Hepatocyte (in vitro differentiated cells): Measurements from ENCODE around the gene NANOGP8. TPM values are rescaled to one million over a fixed set of nuclear protein-coding genes. Genes with fewer than 3 reads are reported as not detected.
A peak's percentile ranks its signal among the peaks of the same experiment; 100 is the strongest.

Source experiments
- DNase-seq: peaks from one replicate; pipeline ENCODE4 v3.0.0-alpha.2; 2016; ENCODE audit warnings: low spot score
- H2AFZ ChIP-seq: fragments of 200-600 bp; sonication (generic); 2 replicates; pipeline ENCODE4 v1.6.0; 2016; ENCODE audit warnings: antibody characterized with exemption, mild to moderate bottlenecking
- H3K27ac ChIP-seq: fragments of 200-600 bp; sonication (generic); 2 replicates; pipeline ENCODE4 v1.5.1; 2016; ENCODE audit warnings: mild to moderate bottlenecking
- H3K27me3 ChIP-seq: fragments of 200-600 bp; sonication (generic); 2 replicates; pipeline ENCODE4 v1.6.1; 2016
- H3K36me3 ChIP-seq: fragments of 200-600 bp; sonication (generic); replicated peaks from 2 replicates; pipeline ENCODE4 v1.5.1; 2016; ENCODE audit warnings: low read depth; ENCODE audit not compliant: insufficient read depth
- H3K4me1 ChIP-seq: fragments of 200-600 bp; sonication (generic); 2 replicates; pipeline ENCODE4 v1.5.1; 2016; ENCODE audit warnings: mild to moderate bottlenecking, moderate library complexity; ENCODE audit not compliant: insufficient read depth
- H3K4me2 ChIP-seq: fragments of 200-600 bp; sonication (generic); 2 replicates; pipeline ENCODE4 v1.6.0; 2016
- H3K4me3 ChIP-seq: fragments of 200-600 bp; sonication (generic); 2 replicates; pipeline ENCODE4 v1.5.1; 2016; ENCODE audit warnings: mild to moderate bottlenecking
- H3K79me2 ChIP-seq: fragments of 200-600 bp; sonication (generic); 2 replicates; pipeline ENCODE4 v1.6.0; 2017; ENCODE audit warnings: mild to moderate bottlenecking
- H3K9me2 ChIP-seq: fragments of 200-600 bp; sonication (generic); replicated peaks from 2 replicates; pipeline ENCODE4 v1.6.0; 2017; ENCODE audit warnings: mild to moderate bottlenecking; ENCODE audit not compliant: insufficient read depth
- H3K9me3 ChIP-seq: fragments of 200-600 bp; sonication (generic); 2 replicates; pipeline ENCODE4 v1.5.1; 2016; ENCODE audit warnings: low read depth, mild to moderate bottlenecking
- H4K20me1 ChIP-seq: fragments of 200-600 bp; sonication (generic); 2 replicates; pipeline ENCODE4 v1.6.0; 2016; ENCODE audit warnings: mild to moderate bottlenecking; ENCODE audit not compliant: insufficient read depth, poor library complexity, severe bottlenecking
- EZH2 ChIP-seq: fragments of 200-600 bp; sonication (generic); IDR thresholded peaks from 2 replicates; pipeline ENCODE4 v1.6.1; 2016; ENCODE audit warnings: antibody characterized with exemption, mild to moderate bottlenecking, borderline replicate concordance
- EZH2phosphoT487 ChIP-seq: fragments of 200-600 bp; sonication (generic); IDR thresholded peaks from one replicate; pipeline ENCODE4 v1.6.1; 2018; ENCODE audit warnings: antibody characterized with exemption, mild to moderate bottlenecking, low read depth, moderate library complexity; ENCODE audit not compliant: unreplicated experiment, severe bottlenecking
- WGBS: methylation state at CpG from one replicate; pipeline ENCODE4 v1.1.6; 2016; ENCODE audit warnings: low lambda C conversion rate; ENCODE audit errors: missing lambda C conversion rate; 5-methylcytosine and 5-hydroxymethylcytosine counted together
- polyA plus RNA-seq: library from polyadenylated mRNA; unstranded; fragments of >200 nt; fragmentation: Nextera tagmentation; extraction: Ambion mirVana; gene quantifications from 2 replicates; pipeline ENCODE4 v1.2.1, GENCODE V29; 2016
- total RNA-seq: library from RNA; depleted of rRNA; stranded (reverse); fragments of >200 nt; gene quantifications from 2 replicates; pipeline ENCODE4 v1.2.3, GENCODE V29; 2014
- TF ChIP-seq, protein P1 (sequence below): fragments of 200-600 bp; sonication (generic); IDR thresholded peaks from 2 replicates; pipeline ENCODE4 v1.5.1; 2016; ENCODE audit warnings: antibody characterized with exemption, mild to moderate bottlenecking; ENCODE audit not compliant: poor library complexity

Gene NANOGP8
- total and polyA plus RNA-seq, 2 experiments from 2014 or later, result 0.59 TPM; not detected in 1

DNA sequence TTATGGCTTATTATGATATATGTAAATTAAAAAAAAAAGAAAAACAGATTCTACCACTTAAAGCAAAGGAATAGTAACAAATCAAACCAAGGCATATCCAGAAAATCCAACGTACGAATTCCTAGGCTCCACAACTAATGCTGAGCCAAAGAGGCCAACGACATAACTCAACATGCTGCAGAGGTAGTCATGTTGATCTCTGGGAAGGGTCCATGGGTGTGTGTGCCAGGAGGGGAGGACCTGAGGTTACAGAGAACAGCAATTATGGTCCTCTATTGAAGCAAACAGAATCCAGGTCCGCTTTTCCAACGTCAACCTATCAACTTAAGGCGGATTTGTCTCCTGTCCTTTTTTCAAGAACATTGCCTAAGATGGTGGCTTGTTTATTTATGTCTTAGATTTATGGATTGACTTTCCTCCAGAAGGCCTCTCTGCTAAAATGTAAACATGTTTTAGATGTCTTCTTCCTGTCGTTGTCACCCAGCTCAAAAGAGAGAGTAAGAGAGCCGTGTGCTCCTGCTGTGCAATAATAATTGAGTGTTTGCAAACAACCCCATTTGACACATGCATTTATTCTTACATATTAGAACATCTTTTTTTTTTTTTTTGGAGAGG, 20.4 kb downstream of the NANOGP8 start:
- H3K4me2 ChIP-seq, result no peak overlapping the region
- WGBS, result 59% methylated on average over 8 of the region's 8 CpGs
- peaks cover 4% of the 10 kb centered on the region for H3K4me1 ChIP-seq
- H3K27ac ChIP-seq, result no peak overlapping the region
- no peak overlapping the region for H2AFZ ChIP-seq
- H3K4me3 ChIP-seq, result no peak overlapping the region
- no peaks in the 10 kb centered on the region for H3K36me3 ChIP-seq
- no peaks in the 10 kb centered on the region for H3K27me3 ChIP-seq
- H4K20me1 ChIP-seq, result no peaks in the 10 kb centered on the region
- no peak for DNase-seq
- no peaks in the 10 kb centered on the region for H3K9me3 ChIP-seq
- no peaks in the 10 kb centered on the region for H3K79me2 ChIP-seq
- no peaks in the 10 kb centered on the region for H3K9me2 ChIP-seq
- TF ChIP-seq EZH2, result no peak

DNA sequence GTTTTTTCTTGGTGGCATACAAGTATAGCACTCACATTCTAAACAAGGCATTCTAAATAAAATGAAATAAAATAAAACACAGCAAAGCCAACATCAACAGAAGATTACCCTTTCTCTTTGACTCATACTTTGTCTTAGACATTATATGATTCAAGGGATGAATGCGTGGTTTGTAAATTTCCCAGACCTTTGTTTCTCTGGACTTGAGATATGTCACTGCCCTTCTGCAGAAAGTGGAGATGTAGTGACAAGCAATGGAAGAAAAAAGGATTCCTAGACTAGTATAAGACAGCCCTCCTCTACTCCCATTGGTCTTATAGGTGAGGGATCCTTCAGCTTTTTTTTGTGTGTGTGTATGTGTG, 22.4 kb downstream of the NANOGP8 start:
- no peak overlapping the region for H3K4me2 ChIP-seq
- DNase-seq, result no peak

DNA sequence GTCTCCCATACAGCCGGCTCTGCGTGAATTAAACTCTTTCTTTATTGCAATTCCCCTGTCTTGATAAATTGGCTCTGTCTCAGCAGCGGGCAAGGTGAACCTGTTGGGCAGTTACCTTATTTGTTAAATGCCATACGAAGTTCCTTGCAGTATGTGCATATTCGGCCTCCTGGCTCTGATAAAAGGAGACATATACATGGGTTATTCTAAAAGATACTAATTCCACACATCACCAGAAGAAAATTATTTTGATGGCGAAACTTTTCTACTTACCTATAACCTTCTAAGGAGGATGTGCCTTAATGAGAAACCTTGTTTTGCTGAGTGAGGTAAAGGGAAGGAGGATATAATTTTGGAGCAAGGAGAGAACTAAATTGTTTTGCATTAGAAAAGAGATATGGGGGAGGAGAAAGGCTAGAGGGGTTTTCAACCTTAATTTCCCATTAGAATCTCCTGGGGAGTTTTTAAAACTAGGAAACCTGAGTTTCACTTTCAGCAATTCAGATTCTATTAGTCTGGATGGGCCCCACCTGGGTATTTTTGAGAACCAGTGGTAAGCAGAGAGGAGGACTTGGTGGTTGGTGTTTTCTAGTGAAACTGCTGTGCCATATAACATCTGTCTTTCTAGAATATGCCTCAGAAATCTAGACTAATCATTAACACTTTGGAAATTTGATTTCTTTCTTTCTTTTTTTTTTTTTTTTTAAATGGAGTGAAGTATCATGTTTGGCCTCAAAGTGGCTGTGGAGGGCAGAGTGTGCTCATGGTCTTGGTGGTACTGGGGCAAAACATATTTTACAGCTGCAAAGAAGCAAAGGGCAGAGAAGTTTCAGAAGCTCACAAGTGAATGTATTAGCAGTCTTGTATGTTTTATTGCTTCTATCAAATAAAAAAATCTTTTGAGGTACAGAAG, 23.0 kb downstream of the NANOGP8 start:
- Histone ChIP-seq H2AFZ (peak overlapping the region; percentile 10), H3K27ac (no peak overlapping the region)

More for the DNA sequence above, 22.4 kb downstream of the NANOGP8 start:
- Histone ChIP-seq H3K9me2 (no peaks in the 10 kb centered on the region), H3K79me2 (no peaks in the 10 kb centered on the region), H3K27me3 (no peaks in the 10 kb centered on the region), H3K27ac (no peak overlapping the region), H4K20me1 (no peaks in the 10 kb centered on the region), H3K9me3 (no peaks in the 10 kb centered on the region), H2AFZ (no peak overlapping the region), H3K36me3 (no peaks in the 10 kb centered on the region), H3K4me3 (no peak overlapping the region), H3K4me1 (peaks cover 4% of the 10 kb centered on the region)
- WGBS, result 87% methylated on average over 1 of the region's 1 CpG
- TF ChIP-seq, protein P1, sequence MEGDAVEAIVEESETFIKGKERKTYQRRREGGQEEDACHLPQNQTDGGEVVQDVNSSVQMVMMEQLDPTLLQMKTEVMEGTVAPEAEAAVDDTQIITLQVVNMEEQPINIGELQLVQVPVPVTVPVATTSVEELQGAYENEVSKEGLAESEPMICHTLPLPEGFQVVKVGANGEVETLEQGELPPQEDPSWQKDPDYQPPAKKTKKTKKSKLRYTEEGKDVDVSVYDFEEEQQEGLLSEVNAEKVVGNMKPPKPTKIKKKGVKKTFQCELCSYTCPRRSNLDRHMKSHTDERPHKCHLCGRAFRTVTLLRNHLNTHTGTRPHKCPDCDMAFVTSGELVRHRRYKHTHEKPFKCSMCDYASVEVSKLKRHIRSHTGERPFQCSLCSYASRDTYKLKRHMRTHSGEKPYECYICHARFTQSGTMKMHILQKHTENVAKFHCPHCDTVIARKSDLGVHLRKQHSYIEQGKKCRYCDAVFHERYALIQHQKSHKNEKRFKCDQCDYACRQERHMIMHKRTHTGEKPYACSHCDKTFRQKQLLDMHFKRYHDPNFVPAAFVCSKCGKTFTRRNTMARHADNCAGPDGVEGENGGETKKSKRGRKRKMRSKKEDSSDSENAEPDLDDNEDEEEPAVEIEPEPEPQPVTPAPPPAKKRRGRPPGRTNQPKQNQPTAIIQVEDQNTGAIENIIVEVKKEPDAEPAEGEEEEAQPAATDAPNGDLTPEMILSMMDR, result no peak
- TF ChIP-seq EZH2, result no peak
- TF ChIP-seq EZH2phosphoT487, result no peak

More for the DNA sequence above, 23.0 kb downstream of the NANOGP8 start:
- 54% methylated on average over 6 of the region's 6 CpGs for WGBS
- no peak for DNase-seq
- no peaks in the 10 kb centered on the region for H3K36me3 ChIP-seq
- H3K9me2 ChIP-seq, result no peaks in the 10 kb centered on the region
- no peak overlapping the region for H3K4me2 ChIP-seq
- H4K20me1 ChIP-seq, result no peaks in the 10 kb centered on the region
- H3K79me2 ChIP-seq, result no peaks in the 10 kb centered on the region
- no peak overlapping the region for H3K4me3 ChIP-seq
- peaks cover under 1% of the 10 kb centered on the region for H3K4me1 ChIP-seq
- TF ChIP-seq EZH2phosphoT487, result no peak
- TF ChIP-seq, protein P1, result no peak
- TF ChIP-seq EZH2, result no peak
- no peaks in the 10 kb centered on the region for H3K9me3 ChIP-seq
- H3K27me3 ChIP-seq, result no peaks in the 10 kb centered on the region
